Fibroblast of skin of abdomen (primary cell): ENCODE results near the gene FSTL1.

Experiments used
- DNase-seq: peaks from one replicate; pipeline ENCODE4 v3.0.0-alpha.2; 2013

Gene FSTL1

DNA sequence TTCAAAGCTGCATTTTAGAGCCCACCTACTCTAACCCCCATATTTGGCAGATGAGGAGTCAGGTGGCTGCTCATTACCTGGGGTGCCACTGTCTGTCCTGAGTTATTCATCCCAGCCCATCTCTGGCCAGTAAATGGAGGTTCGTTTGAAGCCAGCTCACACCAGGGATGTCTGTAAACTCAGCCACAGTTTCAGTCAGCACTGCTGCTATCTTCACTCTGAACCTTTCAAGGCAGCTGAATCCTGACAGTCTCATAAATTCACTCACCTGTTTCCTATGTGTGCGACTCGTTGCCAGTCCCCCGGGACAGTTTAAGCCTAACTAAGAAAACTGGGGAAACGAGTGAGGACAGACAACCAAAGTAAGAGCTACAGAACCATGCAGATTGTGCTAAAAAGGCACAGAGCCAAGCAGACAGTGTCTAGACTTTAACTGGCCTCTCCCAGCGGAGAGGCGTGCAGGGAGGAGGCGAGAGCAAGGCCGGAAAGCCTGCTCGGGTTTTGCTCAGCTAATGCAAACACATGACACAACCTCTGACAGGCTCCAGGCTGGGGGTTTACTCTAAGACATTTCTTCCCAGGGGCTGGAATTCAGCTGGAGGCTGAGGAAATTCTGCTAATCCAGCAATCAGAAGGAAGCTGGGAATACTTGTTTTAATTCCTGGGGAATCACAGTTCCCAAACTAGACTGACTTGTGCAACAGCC is 12.0 kb downstream of the FSTL1 start:
- peak; percentile 96 for DNase-seq

DNA sequence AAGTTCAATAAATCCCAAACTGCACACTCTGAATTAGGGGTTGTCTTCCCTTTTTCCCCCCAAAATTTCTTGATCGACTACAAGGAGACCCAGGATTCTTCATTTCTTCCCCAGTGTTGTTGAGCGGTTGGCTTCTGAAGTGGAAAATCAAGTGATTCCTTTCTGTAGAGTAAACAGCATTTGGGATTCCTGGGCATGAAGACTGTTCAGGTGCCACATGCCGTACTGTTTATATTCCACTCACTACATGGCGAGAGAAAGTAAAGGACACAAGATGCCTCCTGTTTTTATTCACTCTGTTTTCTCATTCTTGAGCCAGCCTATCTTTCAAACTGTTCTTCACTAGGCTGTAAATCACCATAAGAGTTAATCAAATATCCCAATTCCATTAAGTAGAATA is 12.6 kb downstream of the FSTL1 start:
- DNase-seq = no peak

DNA sequence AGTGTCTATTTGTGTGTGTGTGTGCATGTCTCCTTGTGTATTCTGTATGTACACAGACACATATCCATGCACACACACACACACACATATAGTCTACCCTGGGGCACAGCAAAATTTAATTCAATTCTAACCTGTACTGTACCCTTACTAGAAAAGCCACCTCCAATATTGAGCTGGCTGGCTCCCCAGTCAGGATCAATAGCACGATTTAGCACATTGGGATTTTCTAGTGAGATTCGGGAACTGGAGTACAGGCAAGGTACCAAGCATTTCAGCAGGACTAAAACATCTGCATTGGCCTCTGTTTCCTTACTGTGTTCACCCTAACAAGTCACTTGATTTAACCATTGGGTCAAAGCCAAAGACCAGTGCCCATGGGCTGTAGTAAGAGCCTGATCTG is 13.2 kb downstream of the FSTL1 start:
- DNase-seq = no peak

DNA sequence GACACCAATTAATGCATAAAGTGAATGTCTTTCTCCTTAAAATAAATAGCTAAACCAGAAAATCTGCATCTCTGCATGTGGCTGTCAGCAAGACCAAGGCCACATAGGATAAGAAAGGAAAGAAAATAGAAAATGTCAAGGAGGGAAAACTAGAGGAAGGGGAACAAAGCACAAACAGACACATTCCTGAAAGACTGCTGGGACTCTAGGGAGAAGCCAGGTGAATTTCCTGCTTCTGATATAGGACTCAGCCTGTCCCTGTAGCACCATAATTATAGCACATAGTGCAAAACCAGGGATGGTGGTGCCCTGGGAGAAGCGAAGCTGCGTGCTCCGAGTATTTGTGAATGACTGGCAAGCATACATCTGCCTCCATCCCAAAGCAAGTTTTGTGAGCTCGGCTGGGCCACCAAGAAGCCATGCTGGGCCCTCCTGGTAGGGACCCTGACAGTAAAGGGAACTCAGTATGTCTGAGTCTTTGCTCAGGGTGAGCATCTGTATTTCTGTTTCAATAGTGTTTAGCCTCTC is 14.2 kb downstream of the FSTL1 start:
- DNase-seq = no peak

DNA sequence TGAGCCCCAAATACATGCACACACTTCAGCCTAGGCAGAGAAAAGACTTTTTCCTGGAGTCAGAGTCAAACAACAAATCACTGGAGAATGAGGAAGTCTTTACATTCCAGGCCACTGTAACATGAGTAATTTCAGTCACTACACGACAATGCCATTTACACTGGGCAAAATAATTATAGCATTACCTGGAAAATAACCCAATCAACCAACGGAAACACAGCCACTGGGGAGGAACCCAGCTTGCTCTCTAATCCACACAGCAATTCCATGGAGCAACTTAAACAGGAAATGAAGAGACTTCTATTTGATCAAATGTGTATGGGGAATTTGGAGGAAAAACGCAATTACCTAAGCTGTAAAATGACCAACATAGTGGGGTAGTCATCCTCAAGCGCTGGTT is 15.2 kb downstream of the FSTL1 start:
- peak; percentile 59 for DNase-seq

DNA sequence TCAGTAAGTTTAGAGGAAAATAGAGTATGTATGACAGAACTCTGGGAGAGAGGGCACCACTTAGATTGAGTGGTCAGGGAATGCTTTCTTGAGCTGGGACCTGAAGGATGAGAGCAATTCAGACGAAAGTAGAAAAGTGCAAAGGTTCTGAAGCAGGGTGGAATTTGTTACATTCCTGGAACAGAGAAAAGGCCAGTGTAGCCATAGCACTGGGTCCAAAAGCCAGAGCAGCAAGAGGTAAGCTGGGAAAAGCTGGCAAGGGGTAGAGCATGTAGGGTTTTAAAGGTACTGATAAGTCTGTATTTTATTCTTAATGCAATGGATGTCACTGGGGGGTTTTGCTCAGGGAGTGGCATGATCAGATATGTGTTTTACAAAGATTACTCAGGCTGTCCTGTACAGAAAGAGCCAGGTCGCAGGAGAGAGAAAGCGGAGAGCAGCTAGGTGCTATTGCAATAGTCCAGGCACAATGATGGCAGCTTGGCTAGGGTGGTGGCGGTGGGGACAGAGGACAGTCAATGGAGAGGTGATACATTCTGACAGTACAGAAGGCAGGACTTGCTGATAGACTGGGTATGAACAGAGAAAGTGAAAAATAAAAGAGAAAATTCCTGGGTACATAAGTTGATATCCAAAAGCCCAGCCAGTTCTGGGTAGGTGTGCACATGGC is 17.0 kb downstream of the FSTL1 start:
- no peak for DNase-seq

DNA sequence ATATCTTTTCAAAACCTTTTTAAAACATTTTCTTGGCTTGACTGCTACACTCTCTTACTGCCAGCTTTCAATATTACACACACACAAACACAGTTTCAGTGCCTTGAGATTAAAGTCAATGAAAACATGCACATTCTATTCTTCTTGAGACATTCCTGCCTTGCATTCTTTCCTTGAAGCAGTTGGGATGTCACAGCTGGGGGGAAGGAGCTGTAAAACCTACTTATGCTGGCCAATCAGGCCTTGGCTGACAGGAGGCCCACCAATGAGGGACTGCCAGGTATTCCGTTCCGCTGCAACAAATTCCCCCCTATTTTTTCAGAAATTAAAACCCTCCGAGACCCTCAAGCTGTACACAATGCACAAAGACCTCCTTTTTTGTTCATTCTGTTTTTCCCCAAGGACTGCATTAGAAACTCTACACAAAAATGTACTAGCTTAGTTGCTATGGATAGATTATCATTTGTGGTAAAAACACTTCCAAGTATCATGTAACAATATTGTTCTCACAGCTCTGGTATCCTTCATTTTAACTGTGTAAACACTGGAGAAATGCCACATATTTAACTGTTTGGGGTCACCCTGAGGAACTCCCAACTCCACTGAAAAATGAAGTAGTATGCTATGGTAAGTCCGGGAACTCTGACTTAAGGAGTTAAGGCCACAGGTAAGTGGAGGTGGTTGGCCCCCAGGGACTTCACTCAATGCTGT is 18.5 kb downstream of the FSTL1 start:
- DNase-seq = peak; percentile 92

DNA sequence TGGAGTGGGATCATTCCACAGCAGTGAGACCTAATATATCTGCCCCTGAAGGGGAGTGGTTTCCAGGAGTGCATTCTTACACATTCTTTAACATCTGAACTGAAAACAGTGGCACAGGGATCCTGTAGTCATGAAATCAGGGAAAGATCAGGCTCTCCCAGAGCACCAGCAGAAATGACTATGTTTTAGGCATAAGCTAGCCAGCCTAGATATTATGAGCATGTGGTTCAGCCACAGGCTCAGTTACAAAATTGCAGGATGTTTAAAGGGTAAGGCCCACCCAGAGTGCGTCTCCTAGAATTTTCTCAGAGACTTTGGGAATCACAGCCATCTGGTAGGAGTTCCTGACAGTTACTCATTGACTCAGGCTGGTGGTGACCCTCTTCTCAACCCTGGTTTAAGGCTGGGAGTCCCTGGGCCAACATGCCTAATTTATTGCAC is 20.9 kb downstream of the FSTL1 start:
- peak; percentile 93 for DNase-seq

DNA sequence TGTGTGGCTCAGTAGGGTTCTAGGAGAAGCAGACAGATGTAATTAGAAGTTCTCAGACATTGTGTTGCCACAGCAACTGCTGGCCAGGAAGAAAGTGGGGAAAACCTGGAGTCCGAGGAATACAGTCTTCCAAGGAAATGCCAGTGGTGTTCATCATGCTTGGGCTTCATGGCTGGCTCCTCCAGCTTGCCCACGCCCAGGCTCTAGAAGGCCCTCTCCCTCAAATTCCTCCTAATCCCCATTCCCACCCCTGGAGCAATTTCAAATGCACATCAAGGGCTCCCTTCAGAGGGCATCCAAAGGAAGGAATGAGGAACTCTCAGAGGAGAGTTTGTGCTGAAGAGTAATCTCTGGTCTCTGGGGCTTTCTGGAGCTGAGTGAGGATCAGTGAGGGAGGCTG is 21.9 kb downstream of the FSTL1 start:
- peak; percentile 75 for DNase-seq

DNA sequence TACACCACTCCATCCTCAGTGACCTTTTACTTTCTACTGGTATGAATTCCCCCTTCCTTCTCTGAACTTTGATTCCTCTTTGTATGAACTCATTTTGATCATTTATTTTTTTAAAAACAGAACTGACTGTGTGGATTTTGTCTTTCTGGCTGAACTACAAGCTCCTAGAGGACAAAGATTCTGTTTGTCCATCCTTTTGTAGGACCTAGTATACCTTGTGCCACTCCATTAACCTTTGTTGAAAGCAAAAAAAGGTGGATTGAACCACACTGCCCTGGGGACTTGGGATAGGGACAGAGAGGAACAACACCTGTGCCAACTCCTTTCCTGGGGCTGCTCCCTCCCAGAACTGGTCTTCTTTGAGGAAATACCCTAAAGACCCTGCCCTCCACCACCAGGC is 23.6 kb downstream of the FSTL1 start:
- DNase-seq = no peak

DNA sequence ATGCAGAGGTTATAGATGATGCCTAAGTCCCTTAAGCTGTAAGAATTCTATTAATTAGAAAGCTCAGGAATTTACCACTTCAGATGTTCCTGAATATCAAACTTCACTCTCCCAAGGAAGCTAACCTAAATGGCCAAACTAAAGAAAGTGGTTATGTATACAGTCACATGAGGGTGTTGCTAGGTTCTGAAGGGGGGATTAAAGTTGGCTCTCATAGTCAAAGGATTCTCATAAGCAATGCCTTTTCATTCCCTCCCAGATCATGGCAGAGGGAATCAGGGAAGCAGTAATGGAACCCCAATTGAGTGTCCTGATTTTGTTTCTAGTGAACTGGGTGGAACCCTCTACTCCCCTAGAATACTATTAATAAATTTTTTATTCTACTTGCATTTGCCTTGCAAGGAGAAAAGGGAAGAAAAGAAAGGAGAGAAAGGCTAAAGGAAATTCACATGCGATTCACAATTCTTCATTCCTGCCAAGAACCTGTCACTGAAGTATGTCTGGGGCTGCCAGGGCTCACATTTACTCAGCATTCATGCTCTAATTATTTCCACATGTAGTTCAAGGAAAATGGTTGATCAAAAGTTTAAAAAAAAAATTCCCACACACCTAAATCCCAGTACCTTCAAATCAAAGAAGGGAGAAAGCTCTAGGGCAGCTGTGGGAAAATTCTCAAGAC is 25.1 kb downstream of the FSTL1 start:
- peak; percentile 97 for DNase-seq

DNA sequence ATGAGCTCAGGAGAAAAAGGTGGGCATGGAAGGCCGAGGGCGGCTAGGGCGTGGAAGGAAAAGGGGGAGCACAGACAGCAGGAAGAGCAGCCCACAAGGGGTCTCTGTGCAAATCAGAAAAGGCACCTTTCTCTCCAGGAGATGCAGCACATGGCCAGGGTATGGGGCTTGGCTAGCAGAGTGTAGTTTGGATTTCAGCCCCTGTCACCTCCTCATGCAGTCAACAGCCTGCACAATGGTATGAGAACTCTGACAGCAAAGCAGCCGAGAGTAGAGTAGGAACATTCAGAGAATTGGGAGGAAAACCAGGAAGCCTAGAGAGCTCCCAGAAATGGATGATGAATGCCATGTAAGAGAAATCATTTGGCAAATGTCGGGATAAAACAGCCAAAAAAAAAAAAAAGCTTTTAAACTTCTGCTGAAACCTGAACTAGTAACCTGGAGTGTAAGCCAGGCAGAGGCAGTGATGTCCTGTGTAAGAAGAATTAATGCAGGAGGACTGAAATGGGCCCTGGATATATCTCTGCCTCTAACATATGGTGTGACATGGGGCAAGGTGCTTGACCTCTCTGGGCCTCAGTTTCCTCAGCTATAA is 25.7 kb downstream of the FSTL1 start:
- no peak for DNase-seq

DNA sequence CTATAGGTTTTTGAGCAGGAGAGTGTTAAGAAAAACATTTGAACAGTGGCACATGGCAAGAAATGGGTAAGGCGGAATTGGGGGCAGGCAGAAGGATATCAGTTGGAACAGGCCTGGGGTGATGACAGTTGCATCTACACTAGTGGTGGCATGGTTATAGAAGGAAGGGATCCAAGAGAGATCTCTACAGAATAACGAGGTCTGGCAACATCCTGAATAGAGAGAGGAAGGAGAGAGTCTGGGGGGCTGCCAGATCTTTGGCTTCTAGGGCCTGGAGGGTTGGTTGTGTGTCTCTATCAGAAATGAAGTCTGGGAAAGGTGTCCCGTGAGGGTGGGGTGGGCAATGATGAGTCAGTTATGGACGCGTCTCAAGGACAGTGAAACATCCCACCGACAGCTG is 26.3 kb downstream of the FSTL1 start:
- DNase-seq = no peak

DNA sequence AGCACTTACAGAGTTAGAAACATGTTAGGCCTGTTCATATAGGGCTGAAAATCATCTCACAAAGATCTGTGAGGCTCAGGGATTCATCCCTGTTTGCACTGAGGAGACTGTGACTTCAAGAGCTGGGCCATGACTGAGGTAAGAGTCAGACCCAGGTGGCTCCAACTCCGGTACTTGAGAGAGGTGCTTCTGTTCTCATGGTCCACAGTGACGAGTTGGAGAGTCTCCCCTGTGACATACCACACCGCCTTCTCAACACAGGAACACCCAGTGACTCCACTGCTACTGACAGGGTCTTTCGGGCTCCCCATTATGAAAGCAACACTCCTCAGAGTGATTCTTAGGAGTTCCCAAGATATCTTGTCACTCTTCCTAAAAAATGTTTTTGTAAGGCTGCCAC is 27.4 kb downstream of the FSTL1 start:
- no peak for DNase-seq

DNA sequence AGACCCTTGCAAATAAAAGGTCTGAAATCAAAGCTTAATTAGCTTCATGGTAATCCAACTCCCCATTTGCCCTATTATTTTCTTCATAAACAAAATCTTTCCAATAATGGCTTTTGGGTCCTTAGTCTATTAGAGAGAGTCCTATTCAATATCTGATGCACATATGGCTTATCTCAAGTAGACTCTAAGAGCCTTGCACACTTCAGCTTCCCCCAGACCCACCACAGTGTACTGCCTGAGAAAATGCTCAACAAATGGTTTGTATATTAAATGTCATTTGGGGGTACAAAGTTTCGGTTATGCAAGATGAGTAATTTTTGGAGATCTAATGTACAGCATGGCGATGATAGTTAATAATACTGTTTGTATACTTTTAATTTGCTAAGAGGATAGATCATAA is 28.9 kb downstream of the FSTL1 start:
- no peak for DNase-seq

DNA sequence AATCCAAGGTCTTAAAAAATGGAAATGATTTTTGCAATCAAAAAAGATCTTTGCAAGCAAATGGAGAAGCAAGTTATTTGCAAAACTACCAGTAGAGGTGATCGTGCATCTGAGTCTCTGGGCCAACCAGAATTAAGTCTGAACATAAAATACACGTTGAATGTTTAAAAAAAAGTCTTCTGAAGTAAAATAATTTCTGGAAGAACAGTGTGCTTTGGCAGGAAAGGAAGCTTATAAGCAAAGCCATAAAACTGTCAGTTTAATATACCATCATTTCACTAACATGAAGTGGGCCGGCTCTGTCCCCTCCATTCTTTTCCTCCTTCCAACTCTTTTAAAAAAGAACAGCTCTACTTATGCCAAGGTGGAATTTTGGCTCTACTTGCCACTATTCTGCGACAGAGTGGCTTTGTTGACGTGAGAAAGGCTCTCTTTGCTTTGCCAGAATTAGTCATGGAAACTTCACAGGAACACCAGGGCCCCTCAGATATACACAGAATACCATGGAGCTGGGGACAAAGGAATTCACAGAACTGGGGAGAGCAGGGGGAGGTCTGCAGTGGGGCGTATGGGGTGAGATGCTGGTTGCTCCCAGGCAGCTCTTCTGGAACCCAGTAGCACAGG is 29.8 kb downstream of the FSTL1 start:
- peak; percentile 50 for DNase-seq

DNA sequence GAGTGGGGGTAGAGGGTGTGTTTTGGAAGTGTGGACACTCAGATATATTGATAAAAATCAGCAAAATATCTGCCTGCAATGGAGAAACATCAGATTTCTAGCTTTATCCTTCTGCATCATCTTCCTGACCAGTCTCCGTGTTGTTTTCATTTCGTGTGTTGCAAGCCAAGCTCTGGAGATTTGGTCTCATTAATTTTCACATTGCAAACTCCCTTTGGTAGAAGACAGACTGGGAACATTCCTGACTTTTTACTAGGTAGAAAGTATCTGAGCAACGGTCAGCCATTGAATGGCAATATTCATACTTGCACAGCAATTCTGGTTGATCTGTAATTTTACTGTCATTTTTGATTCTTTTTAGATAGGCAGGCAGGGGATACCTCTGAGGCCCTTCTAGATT is 30.4 kb downstream of the FSTL1 start:
- DNase-seq = no peak

DNA sequence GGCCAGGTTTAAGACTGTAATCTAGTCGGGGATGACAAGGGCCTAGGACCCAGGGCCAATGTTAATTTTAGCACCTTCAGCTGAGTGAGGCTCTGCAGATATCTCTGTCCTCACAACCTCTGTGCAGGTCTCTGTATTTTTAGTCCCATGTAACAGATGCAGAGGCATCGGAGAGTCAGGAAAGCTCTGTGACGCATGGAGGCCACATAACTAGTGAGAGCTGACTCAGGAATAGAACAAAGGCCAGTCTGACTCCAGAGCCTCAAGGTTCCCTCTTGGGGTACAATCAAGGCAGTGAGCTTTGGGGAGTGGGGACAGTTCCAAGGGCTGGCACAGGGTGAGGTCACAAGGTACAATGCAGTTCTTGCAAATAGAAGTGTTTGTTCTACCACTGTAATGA is 31.0 kb downstream of the FSTL1 start:
- DNase-seq = no peak

DNA sequence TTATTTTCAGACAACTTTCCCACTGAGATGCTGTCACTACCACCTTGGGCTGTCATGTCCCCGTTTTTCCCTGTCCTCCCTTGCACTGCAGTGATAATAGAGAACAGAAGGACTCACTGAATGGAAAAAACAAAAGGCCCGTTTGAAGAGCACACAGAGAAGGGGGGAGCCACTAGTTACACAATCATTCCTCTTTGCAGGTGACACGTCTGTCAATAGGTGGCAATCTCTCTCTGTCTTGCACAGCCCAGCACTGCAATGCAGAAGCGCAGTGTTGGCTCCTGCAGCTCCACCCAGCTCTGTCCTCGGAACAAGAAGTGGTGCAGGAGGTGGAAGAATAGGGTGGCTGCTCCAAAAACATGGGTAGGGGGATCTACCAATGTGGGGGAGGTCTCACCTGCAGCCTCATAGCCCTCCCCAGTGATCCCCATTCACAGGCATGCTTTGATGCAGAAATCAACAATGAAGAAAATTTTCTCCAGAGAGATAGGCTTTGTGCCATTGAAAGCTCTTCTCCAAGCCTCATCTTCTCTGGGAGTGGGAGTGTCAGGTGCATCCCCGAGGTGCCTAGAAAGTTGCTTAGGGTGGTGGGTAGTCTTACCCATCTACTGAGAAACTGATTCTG is 31.8 kb downstream of the FSTL1 start:
- peak; percentile 36 for DNase-seq

DNA sequence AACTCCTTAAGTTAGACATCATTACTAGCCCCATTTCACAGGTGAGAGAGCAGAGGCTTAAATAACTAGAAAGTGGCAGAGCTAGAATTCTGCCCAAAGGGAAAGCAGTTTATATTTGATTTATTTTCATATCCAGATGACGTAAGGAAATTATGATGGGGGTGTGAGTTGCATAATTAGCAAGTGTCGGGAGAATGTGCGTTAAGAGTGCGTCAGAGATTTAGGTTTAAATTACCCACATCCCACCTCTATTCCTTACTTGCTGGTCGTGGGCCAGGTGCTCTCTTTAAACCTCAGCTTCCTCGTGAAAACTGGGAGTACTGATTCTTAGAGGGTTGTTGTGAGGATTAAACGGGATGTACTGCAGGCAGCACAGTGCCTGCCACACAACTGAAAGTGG is 32.3 kb downstream of the FSTL1 start:
- DNase-seq = no peak

DNA sequence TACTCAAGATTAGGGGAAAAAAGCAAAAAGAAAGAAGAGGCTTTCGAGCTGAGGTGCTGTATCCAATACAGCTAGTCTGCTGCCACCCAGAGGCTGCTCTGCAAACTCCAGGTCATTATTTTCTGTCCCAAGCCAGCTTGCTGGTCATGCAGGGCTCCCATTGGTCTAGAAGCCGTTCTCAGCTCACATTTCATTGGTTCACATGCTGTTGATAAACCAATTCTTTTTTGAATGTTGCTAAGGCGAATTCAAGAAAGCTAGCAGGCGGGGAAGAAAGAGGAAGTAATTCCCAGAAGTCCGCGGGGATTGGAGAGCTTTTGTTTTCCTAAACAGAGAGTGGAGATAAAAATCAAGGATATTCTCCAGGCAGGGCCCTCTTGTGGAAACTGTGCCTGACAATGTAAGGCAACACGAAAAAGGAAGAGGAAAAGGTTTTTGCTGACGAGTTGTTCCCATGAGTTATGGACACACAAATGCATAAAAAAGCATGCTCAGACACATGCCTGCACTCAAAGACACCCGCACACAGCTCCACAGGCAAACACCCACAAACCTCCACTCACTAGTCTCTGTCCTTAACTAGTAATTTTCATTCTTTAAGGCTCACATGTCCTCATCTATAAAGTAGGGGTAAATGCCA is 33.4 kb downstream of the FSTL1 start:
- DNase-seq = peak; percentile 95
